SU-DHL-6 (cell line): ENCODE data around the gene OTULIN.

ENCODE experiments used
- EZH2phosphoT487 ChIP-seq: fragments of 200-600 bp; sonication (generic), shearing (Covaris generic); conservative IDR thresholded peaks from 2 replicates; pipeline ENCODE4 v1.6.1; 2018; ENCODE audit warnings: mild to moderate bottlenecking, antibody characterized with exemption, low read length, moderate library complexity, mixed read lengths
- TF ChIP-seq, protein P1 (sequence below): fragments of 200-600 bp; sonication (generic); IDR thresholded peaks from one replicate; pipeline ENCODE4 v1.5.1; 2017; ENCODE audit warnings: antibody characterized with exemption, mild to moderate bottlenecking, low read length, moderate library complexity; ENCODE audit not compliant: insufficient read depth, poor library complexity, severe bottlenecking

DNA sequence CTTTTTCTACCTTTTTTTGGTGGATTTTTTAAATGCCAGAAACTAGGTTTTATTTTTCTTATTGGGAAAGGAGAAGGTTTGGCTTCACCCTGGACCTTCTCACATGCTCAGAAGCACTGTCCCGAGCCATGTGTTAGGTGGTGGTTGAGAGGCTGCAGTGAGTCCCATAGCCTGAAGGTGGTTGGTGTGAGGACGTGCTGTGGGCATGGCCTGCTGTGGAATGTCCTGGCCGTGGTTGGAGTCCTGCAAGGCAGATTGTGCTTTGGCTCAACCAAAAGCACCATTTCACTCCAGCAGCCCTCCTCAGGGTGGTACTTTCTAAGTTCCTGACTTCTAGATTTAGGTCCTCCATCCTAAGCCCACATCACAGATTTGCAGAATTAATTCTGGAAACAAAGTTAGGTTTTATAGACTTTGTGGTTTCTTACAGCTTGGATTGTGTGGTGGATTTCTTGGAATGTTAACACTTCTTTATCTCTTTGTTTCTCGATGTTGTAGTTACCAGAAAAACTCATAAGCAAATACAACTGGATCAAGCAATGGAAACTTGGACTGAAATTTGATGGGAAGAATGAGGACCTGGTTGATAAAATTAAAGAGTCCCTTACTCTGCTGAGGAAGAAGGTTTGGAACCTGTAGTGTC lies 22.6 kb downstream of the OTULIN start:
- TF ChIP-seq, protein P1, sequence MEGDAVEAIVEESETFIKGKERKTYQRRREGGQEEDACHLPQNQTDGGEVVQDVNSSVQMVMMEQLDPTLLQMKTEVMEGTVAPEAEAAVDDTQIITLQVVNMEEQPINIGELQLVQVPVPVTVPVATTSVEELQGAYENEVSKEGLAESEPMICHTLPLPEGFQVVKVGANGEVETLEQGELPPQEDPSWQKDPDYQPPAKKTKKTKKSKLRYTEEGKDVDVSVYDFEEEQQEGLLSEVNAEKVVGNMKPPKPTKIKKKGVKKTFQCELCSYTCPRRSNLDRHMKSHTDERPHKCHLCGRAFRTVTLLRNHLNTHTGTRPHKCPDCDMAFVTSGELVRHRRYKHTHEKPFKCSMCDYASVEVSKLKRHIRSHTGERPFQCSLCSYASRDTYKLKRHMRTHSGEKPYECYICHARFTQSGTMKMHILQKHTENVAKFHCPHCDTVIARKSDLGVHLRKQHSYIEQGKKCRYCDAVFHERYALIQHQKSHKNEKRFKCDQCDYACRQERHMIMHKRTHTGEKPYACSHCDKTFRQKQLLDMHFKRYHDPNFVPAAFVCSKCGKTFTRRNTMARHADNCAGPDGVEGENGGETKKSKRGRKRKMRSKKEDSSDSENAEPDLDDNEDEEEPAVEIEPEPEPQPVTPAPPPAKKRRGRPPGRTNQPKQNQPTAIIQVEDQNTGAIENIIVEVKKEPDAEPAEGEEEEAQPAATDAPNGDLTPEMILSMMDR: no peak
- TF ChIP-seq EZH2phosphoT487: no peak
